ENCODE results near the gene NFIX. TPM values are rescaled to one million over a fixed set of nuclear protein-coding genes. Genes with fewer than 3 reads are reported as not detected.
A peak's percentile ranks its signal among the peaks of the same experiment; 100 is the strongest.

Gene NFIX
- total RNA-seq, 1 experiment from 2014 or later, result 144 TPM

- Histone ChIP-seq H3K4me3 (ENCODE audit: low read depth in 2 of 2, low read length in 2 of 2) (no peak overlapping the region), H3K4me1 (ENCODE audit: control insufficient read depth, insufficient read depth, low read length) (peaks cover 7% of the 10 kb centered on the region), H3K9me3 (ENCODE audit: control insufficient read depth, insufficient read depth, low read depth, low read length) (no peaks in the 10 kb centered on the region), H3K27me3 (ENCODE audit: control insufficient read depth, insufficient read depth, low read length) (no peaks in the 10 kb centered on the region), H3K27ac (ENCODE audit: low read length) (no peak overlapping the region), H3K36me3 (ENCODE audit: control insufficient read depth, insufficient read depth, low read length) (no peaks in the 10 kb centered on the region)
- CTCF ChIA-PET, result no interaction called here
- POLR2A ChIA-PET, result no interaction called here
- TF ChIP-seq TCF7L2 (IDR thresholded peaks at IDR 0.05; ENCODE audit: low read depth, low read length) (no peak), POLR2AphosphoS5 (IDR thresholded peaks at IDR 0.05; ENCODE audit: low read depth, low read length) (no peak), SIN3A (IDR thresholded peaks at IDR 0.05; ENCODE audit: borderline replicate concordance, insufficient read depth, low read depth, low read length) (no peak), REST (IDR thresholded peaks at IDR 0.05; ENCODE audit: insufficient read depth in 1 of 2, low read depth in 2 of 2, low read length in 1 of 2) (no peak)
- BruUV-seq (replicated peaks), result no TSS peak
- in situ Hi-C loops (cut with HindIII; ENCODE audit: low pct_unique_long_range_greater_than_20kb, low sequenced_read_pairs) (no loop called here), intact Hi-C loops (cut with micrococcal nuclease; ENCODE audit: unreplicated experiment) (no loop called here)
- ATAC-seq (peak; percentile 77), DNase-seq (ENCODE audit: low read depth, low spot score) (no peak)
Observed at GRCh38 chr19:13082192-13083007, 87.1 kb downstream of the NFIX start.

- Histone ChIP-seq H3K36me3 (ENCODE audit: control insufficient read depth, insufficient read depth, low read length) (no peaks in the 10 kb centered on the region), H3K27ac (ENCODE audit: low read length) (no peak overlapping the region), H3K9me3 (ENCODE audit: control insufficient read depth, insufficient read depth, low read depth, low read length) (no peaks in the 10 kb centered on the region), H3K4me1 (ENCODE audit: control insufficient read depth, insufficient read depth, low read length) (peaks cover 7% of the 10 kb centered on the region; the same call in 1 of the 2 replicates), H3K4me3 (ENCODE audit: low read depth in 2 of 2, low read length in 2 of 2) (no peak overlapping the region), H3K27me3 (ENCODE audit: control insufficient read depth, insufficient read depth, low read length) (no peaks in the 10 kb centered on the region)
- POLR2A ChIA-PET, result no interaction called here
- TF ChIP-seq REST (IDR thresholded peaks at IDR 0.05; ENCODE audit: insufficient read depth in 1 of 2, low read depth in 2 of 2, low read length in 1 of 2) (no peak), POLR2AphosphoS5 (IDR thresholded peaks at IDR 0.05; ENCODE audit: low read depth, low read length) (no peak), SIN3A (IDR thresholded peaks at IDR 0.05; ENCODE audit: borderline replicate concordance, insufficient read depth, low read depth, low read length) (no peak), CTCF (IDR thresholded peaks at IDR 0.05) (no peak), TCF7L2 (IDR thresholded peaks at IDR 0.05; ENCODE audit: low read depth, low read length) (no peak)
- ATAC-seq (no peak), DNase-seq (ENCODE audit: low read depth, low spot score) (no peak)
- intact Hi-C loops (cut with micrococcal nuclease; ENCODE audit: unreplicated experiment), result no loop called here
- CTCF ChIA-PET, result no interaction called here
- no TSS peak for BruUV-seq (replicated peaks)
- in situ Hi-C loops (cut with HindIII; ENCODE audit: low pct_unique_long_range_greater_than_20kb, low sequenced_read_pairs), result no loop called here
Observed at GRCh38 chr19:13083008-13083404, 87.7 kb downstream of the NFIX start.

Data from Panc1 (cell line).